ENCODE results near the gene HAPLN2. TPM values are rescaled to one million over a fixed set of nuclear protein-coding genes. Genes with fewer than 3 reads are reported as not detected.

Gene HAPLN2
- total RNA-seq, 1 donor from 2014 or later, result not detected

GRCh38 chr1:156648951-156649350 lies 29.7 kb downstream of the HAPLN2 start:
- H3K27ac Mint-ChIP-seq, result no peak overlapping the region
- H3K36me3 Mint-ChIP-seq (ENCODE audit: low read depth), result no peaks in the 10 kb centered on the region
- POLR2A ChIA-PET, result interaction anchor here (0.9 kb wide), 1 partner anchor 58 kb away, joined by 3 read pairs; no protein-coding TSS in a partner anchor
- no peak for DNase-seq
- intact Hi-C loops (cut with micrococcal nuclease), result no loop called here
- ATAC-seq (ENCODE audit: low read depth), result no peak
- CTCF ChIA-PET, result interaction anchor here (1.1 to 3.3 kb wide), 3 partner anchors 12 to 29 kb away, joined by 4 to 12 read pairs (median 4); no protein-coding TSS in a partner anchor
- no peak overlapping the region for H3K4me3 Mint-ChIP-seq
- TF ChIP-seq CTCF (IDR thresholded peaks at IDR 0.05), result no peak
- peaks cover 74% of the 10 kb centered on the region for H3K27me3 Mint-ChIP-seq
- no peaks in the 10 kb centered on the region for H3K4me1 Mint-ChIP-seq
- H3K9me3 Mint-ChIP-seq, result no peaks in the 10 kb centered on the region

DNA sequence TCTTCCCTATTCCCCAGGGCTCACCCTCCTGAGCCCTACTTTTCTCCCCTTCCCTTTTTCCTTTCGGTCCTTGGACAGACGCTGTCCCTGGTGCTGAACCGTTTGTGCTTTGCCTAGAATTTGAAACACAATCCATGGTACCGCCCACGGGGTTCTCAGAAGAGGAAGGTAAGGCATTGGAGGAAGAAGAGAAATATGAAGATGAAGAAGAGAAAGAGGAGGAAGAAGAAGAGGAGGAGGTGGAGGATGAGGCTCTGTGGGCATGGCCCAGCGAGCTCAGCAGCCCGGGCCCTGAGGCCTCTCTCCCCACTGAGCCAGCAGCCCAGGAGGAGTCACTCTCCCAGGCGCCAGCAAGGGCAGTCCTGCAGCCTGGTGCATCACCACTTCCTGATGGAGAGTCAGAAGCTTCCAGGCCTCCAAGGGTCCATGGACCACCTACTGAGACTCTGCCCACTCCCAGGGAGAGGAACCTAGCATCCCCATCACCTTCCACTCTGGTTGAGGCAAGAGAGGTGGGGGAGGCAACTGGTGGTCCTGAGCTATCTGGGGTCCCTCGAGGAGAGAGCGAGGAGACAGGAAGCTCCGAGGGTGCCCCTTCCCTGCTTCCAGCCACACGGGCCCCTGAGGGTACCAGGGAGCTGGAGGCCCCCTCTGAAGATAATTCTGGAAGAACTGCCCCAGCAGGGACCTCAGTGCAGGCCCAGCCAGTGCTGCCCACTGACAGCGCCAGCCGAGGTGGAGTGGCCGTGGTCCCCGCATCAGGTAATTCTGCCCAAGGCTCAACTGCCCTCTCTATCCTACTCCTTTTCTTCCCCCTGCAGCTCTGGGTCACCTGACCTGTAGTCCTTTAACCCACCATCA lies 33.1 kb downstream of the HAPLN2 start:
- no peak for ATAC-seq (ENCODE audit: low read depth)
- intact Hi-C loops (cut with micrococcal nuclease), result no loop called here
- Mint-ChIP-seq H3K4me1 (peaks cover 16% of the 10 kb centered on the region), H3K9me3 (no peaks in the 10 kb centered on the region), H3K27me3 (peaks cover 78% of the 10 kb centered on the region), H3K36me3 (ENCODE audit: low read depth) (no peaks in the 10 kb centered on the region), H3K4me3 (no peak overlapping the region), H3K27ac (no peak overlapping the region)
- no peak for DNase-seq
- ChIA-PET POLR2A (no interaction called here), CTCF (interaction anchor here (1.0 kb wide), 1 partner anchor 27 kb away, joined by 3 read pairs; no protein-coding TSS in a partner anchor)
- TF ChIP-seq CTCF (IDR thresholded peaks at IDR 0.05), result no peak

- Mint-ChIP-seq H3K27ac (no peak overlapping the region), H3K36me3 (ENCODE audit: low read depth) (no peaks in the 10 kb centered on the region), H3K4me1 (peaks cover 22% of the 10 kb centered on the region), H3K4me3 (no peak overlapping the region), H3K9me3 (no peaks in the 10 kb centered on the region), H3K27me3 (peaks cover 74% of the 10 kb centered on the region)
- DNase-seq, result no peak
- ATAC-seq (ENCODE audit: low read depth), result no peak
- intact Hi-C loops (cut with micrococcal nuclease), result no loop called here
- TF ChIP-seq CTCF (IDR thresholded peaks at IDR 0.05), result no peak
- ChIA-PET POLR2A (no interaction called here), CTCF (interaction anchor here (1.0 kb wide), 1 partner anchor 28 kb away, joined by 3 read pairs; no protein-coding TSS in a partner anchor)
Observed at GRCh38 chr1:156652992-156653355, 33.8 kb downstream of the HAPLN2 start.

- Mint-ChIP-seq H3K27ac (no peak overlapping the region), H3K9me3 (no peaks in the 10 kb centered on the region), H3K36me3 (ENCODE audit: low read depth) (no peaks in the 10 kb centered on the region), H3K27me3 (peaks cover 61% of the 10 kb centered on the region), H3K4me3 (no peak overlapping the region), H3K4me1 (peaks cover 35% of the 10 kb centered on the region)
- intact Hi-C loops (cut with micrococcal nuclease), result no loop called here
- no peak for TF ChIP-seq CTCF (IDR thresholded peaks at IDR 0.05)
- no peak for DNase-seq
- POLR2A ChIA-PET, result interaction anchor here (0.6 kb wide), 1 partner anchor 66 kb away, joined by 3 read pairs; no protein-coding TSS in a partner anchor
- ATAC-seq (ENCODE audit: low read depth), result no peak
- CTCF ChIA-PET, result interaction anchor here (1.4 to 2.9 kb wide), 2 partner anchors 27 to 30 kb away, joined by 5 to 15 read pairs; no protein-coding TSS in a partner anchor
Observed at GRCh38 chr1:156654700-156655099, 35.5 kb downstream of the HAPLN2 start.

Data from activated B cell treated with CpG ODN at 0.5 μM for 24 hours (primary cell).